GM21515 (cell line): Measurements from ENCODE around the gene PAX6.

Source experiments
- ATAC-seq: cut with Tn5 transposase; IDR thresholded peaks from one replicate; pipeline ENCODE4 v1.9.1; 2021; ENCODE audit not compliant: unreplicated experiment

Gene PAX6

DNA sequence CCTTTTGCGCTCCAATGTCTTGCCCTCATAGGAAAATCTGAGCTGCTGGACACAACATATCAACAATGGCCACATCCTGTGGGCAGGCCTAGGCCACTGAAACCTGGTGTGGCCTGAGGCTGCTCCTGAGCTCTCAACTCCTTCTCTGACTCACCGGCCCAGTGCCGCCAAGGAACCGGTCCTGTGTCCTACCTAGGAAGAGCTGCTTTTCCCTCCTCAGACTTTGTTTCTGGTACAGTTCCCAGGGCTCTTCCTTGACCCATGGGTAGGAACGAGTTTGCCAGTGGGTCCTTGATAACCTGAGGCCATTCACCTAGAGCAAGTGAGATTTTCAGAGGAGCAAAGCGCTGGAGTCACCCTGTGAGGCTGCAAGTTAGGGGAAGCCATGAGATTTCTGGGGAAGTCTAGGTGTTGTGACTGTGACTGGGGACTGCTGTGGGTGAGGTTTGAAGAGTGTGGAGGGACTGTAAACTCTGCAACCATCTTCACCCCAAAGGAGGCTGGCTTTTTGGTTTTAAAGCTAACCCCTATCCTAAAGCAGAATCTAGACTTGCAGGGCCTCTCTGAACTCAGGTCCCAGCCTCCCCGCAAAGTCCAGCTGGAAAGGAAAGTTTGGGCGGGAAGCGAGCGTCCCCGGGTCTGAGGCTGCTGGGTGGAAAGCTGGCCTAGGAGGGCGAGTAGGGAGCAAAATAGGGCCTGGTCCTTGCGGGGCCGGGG lies 12.0 kb upstream of the PAX6 start:
- no peak for ATAC-seq

DNA sequence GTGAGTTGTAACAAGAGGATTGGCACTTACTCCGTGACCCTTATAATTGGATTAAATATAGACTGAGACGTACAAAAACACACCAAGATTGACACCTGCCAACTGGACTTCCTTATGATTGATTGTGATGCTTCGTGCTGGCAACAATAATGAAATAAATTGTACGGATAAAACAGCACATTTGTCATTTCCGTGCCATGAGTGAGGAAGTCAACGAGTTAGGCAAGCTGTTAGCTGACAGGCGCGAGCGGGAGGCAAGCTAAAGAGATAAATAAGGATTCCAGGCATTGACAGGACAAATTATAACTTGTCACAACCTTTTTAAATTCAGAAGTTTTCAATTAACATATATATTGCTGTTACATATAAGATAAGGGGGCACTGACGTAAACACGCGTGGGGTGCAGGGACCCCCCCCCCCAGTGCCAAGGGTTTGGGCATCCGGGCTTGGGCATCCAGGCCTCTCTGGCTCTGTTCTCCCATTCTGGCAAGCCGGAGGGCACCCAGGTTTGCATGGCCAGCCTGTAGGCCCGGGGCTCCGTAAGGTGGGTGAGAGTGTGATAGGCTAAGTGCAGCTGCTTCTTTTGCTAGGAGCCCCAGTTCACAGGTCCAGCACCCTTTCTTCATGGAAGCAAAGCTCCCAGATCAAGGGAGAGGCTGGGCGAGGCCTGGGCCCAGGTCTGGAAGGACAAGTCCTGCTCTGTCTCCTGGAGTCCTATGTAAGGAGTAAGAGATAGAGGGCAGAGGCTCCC lies 11.2 kb upstream of the PAX6 start:
- ATAC-seq = no peak

DNA sequence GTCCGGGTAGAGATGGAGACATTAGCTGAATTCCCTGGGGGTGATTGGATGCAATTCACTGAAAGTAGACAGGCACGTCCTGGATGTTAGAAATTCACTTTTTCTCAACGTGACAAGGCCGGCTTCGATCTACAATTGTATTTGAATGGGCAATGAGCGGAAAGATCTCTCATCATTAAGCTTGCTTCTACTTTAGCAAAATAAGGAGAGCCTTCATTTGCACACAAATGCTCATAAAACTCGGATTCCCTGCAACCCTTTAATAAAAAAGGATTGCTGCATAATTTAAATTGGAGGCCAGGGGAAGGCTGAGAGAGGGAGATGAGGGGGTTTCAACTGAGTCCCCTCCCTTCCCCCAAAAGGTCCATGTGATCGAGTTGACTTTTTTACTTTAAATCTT lies 10.6 kb upstream of the PAX6 start:
- no peak for ATAC-seq

DNA sequence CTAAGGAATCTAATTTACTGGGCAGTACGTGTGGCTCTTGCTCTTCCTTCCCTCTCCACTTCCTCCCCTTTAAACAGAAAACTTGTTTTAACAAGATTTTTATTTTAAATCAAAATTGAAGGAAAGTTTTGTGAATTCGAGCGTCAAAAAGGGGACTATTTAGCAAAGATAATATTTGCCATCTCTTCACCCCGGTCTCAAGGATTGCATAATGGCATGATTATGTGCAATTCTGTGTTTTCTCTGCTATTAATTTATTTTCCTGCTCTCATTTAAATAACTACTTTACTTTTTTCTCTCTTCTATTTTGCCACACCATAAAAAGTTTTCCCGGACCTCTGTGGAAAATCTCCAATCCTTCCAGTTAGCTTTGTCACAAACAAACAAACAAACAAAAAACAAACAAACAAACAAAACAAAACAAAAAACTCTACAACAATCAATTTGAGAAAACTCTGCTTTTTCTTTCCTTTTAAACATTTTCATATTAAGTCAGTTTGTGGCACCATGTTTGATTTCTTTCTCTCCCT lies 10.2 kb upstream of the PAX6 start:
- ATAC-seq = no peak

DNA sequence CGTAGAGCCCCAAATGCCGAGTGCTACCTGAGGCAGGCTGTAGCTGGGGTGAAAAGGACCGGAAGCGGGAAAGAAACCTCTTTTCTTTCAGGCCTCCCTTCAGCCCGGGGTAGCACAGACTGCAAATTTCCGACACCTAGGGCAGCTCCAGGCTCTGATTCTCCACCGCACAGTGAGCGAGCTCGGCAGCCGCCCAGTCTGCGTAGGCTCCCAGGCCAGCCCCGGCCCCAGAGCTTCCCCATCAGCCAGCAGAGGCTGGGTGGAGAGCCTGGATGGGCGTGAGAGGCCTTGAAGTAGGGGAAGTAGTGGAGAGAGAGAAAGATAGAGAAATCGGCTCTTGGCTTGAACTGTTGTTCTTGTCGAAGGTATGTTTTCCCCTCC lies 9.3 kb upstream of the PAX6 start:
- ATAC-seq = no peak

DNA sequence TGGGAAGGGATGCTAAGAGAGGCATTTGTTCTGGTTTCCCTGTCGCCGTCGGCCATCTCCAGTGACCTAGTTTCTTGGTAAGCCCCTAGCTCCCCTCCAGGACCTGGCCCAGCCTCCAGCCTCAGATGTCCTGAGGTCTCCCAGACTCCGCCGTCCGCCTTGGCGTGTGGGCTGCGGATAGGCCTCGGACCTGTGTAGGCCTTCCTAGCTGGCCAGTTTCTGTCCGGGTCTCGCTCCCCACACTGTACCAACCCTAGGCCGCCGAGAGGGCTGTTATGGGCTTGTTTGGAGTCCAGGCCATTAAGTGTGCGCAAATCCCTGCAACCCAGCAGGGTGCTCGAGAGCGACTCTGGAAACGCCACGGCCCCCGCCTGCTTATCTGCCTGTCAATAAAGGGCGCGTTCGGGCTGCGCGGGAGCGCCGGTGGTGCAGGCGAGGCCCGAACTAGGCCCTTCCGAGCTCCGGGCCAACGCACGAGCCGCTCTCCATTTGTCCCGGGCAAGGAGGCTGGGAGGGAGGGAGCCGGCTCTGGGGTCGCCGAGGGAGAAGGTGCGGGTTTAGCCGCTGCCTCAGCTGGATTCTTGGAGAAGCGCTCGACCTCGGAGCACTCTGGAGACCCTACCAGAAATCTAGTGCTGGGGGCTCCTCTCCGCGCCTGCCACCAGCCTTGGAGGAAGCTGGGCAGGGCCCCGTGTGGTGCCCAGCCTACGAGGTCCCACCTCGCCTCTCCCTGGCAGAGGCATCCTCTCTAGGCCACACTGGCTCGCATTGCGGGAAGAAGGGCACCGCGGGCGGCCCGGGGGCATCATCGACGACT lies 8.7 kb upstream of the PAX6 start:
- no peak for ATAC-seq

DNA sequence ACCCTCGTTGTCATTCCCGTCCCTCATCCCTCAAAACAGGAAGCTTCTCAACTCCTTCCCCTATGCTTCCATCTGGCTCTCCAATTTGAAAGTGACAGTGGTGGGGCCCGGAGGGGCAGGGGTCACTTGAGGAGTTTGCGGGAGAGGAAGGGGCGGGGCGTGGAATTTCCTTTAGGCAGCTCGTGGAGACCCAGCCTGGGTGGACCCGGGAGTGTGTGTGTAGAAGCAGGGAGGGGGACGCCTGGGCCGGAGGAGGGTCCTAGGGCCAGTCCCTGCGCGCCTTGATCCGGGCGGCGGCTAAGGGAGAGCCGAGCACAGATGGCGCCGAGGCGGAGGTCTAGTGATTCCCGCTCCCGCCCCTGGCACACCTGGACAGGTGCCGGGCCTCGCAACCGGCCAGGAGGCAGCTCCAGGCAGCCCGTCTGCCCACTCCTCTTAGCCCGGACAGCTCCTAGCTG lies 7.8 kb upstream of the PAX6 start:
- no peak for ATAC-seq

DNA sequence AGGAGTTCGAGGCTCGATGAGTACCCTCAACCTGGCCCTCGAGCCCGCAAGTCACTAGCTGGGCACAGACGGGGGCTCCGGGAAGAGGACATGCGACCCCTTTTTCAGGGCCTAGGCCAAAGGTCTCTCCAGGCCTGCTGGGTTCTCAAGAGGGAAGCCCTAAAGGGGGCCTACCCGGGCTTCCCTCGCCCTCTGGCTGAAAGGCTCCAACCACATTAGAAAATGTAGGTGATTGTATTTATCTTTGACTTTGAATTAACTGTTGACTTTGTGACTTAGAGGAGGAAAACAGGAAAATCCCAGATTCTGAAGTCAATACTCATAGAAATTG lies 7.3 kb upstream of the PAX6 start:
- ATAC-seq = no peak

DNA sequence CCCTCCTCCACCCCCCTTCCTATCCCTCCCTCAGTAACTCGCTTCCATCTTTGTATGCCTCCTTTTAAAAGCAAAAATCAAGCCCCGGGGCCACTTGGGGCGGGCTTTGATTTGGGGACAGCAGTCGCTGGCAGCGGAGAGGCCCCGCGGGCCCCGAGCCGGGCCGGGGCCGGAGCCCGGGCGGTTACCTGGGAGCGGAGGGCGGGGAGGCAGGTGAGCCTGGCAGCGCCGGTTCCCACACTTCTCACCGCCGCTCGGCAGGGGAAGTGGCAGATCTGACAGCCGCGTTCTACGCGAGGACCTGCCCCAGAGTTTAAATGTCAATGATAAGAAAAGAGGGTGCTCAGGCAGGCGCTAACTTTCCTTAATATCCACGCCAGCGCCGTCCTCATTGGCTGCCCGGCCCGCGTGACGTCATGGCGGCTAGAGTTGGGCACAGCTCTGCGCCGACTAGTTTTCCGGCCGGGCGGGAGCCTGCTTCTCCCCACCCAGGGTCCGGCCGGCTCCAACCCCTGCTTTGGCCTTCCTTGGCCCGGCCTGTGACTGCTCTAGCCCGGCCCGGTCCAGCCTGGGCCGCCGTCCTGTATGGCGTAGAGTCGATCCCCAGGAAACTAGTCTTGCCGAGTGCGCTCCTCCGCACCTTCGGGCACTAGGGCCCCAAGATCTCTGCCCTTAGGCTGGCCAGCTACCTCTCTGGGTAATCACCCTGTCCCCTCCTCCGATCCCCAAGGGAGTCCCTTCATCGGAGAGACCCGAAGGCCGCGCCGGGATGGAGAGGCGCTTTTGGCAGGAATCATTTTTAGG lies 6.7 kb upstream of the PAX6 start:
- no peak for ATAC-seq

DNA sequence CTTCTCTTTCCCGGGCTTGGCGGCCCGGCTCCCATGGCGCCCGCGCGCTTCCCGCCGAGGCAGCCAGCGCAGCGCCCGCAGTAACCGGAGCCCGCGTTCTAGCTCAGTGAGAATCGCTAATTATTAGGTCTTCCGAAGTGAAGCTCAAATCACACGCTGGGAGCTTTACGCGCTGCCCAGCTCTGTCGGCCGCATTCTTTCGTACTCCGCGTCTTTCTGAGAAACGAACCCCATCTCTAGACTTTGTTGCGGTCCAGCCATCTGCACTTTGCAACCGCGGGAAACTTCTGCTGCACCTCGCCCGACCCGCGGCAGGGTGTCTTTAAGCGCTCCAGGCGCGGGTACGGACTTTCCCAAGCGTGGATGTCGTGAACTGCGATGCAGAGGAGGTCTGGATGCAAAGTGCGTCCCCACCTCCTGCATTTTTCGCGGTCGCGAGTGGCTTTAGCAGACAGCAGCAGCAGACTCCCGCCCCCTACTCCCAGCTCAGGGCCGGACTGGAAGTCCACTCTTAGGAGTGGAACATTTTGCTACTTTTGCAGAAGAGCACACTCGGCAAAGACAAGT lies 6.0 kb upstream of the PAX6 start:
- no peak for ATAC-seq

DNA sequence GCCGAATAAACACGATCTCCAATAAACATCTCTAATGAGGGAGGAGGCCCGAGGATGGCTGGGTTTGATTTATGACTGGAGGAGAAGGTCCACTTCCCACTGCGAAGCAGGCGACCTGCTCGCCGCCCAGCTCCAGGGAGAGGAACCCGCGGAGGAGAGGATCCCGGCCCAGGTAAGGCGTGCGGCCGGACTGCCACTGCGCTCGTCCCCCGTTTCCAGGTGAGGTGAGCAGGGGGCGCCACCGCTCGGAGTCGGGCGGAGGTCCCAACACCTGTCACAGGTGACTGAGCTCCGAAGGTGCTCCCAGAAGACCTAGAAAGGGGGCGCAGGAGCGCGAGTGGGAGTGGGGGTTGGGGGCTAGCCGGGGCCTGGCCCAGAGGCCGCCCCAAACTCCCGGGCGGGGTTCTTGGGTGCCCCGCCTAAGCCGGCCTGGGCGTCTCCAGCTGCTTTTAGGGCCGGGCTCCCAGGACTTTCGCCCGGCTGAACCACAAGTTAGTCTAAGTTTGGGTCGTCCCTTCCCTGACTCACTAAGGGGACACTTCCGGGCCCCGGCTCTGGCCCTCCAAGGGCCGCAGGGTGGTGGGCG lies 5.4 kb upstream of the PAX6 start:
- ATAC-seq = no peak

DNA sequence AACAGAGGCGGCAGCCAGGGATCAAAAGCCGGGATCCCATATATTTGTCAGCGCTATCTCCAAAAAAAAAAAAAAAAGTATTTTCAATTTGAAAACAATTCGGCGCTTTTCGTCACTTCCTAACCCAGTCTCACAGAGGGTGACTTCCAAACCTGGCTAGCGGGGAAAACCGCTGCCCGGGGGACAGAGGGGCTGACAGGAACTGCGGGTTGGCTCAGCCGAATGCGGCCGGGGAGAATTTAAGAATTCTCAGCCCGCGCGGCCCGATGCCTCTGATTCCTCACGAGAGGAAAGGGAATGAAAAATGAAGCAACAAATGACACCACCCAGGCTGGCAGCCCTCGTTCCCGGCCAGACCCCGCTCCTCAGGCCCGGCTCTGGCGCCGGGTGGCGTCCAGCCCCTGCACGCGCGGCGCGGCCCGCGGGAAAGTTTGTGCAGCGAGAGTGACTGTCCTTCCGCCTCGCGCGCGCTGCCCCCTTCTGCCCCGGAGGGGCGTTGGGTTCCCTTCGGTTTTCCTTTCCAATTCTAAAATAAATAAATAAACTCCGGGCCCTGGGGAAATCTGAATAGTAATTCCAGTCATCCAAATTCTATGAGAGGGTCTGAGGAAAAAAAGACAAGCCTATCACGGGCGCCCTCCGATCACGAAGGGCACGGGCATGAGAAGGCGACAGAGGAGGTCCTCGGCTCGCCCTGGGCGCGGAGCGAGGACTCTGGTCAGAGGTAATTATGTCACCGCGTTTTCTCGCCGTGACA lies 4.8 kb upstream of the PAX6 start:
- no peak for ATAC-seq

DNA sequence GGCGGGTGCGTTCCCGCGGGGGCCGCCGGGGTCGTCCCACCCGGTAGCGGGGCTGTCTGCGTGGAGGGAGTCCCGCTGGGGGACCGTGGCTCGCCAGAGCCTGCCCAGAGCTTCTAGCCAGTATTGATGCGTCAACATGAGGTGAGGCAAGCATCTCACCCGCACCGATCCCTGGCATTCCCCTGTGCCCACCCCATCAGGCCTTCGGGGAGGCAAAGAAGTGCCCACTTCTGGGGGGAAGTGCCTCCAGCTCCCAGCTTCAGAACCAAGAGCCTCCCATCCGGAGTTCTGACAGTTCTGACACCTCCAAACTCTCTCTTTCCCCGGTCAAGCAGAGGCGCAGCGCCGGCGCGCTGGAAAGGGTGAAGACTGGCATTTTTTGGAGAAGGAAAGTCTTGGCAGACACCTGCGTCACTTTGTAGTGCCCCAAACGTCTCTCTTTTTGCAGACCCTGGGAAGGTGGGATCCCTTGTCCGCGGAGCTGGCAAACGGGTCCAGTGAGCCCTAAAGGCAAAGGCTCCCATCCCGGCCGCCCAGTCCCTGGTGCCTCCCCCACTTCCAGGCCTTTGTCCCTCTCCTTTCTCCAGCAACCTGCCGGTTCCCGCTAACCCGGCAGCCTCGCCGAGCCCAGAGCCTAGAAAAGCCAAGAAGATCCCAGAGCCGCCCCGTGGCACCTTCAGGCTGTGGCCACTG lies 3.2 kb upstream of the PAX6 start:
- ATAC-seq = no peak

DNA sequence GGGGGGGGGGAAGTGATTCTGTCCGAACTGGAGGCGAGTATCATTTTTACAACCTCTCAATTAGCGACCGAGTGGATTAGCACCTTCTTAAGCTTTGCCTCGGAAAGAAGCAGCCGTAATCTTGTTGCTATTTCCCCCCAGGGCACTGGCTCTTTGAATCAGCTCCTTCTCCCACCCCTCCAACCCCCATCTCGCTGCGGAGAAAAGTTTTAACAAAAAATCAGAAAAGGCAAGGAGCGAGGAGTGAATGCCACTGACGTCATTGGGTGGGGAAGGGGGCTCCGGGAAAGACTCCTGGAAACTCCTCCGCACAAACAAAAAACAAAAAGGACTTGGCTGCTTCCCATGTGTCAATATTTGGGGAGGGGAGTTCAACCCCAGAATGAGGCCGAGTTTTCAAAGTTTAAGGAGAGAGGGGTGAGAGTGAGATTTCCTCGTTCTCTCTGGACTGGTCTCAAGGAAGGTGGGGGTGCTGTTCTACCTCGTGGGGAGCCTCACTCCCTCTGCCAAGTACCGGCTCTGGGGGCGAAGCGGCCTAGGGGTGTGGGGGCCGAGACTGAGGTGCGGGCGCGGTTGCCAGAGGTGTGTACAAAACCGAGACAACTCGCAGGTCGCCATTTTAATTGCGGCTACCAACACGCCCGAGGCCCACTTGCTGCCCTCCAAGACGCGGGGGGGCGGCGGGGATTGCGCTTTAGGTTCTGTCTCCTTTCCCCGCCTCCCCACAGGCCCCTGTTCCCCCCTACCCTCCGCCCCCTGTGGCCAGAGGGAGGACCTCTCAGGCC lies 2.5 kb upstream of the PAX6 start:
- no peak for ATAC-seq

DNA sequence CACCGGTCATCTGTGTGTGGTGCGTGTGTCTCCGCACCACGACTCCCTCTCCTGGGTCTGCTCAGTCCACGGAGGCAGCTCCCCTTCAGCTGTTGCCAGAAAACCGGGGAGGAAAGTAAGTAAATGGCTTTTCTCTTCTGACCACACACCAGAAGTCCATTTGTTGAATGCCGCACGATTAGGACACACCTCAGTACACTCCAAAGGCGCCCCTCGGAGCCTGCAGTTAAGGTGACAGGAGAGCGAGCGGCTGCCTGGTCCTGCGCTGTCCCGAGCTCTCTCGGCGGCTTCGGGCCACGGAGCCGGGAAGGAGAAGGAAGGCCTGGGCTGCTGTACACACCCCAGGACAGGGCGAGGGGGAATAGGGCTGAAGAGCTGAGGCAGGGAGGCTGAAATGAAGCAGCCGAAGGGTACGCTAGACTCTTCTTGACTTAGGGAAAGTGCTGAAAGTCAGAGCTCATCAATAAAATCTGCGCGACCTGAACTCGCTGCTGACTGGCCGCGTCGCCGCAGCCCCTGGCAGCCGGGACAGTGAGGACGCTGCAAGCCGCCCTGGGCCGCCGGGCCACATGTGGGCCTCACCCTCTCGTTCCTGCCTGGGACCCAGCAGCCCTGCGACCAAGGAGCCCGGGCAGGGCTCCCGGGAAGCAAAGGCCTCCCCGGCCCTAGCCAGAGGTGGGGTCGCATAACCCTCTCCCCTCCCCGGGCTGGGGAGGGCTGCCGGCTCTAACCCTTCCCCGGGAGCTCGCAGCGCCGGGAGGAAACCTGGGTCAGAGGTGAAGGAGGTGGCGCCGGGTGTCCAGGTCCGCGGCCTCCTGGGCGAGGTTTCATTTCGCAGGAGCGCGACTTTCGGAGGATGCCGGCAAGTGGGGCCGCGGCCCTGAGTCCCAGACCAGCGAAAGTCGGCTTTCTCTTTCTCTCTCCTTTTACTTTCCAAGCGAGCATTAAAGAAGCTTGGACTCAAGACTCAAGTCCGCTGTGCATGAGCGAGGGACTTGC lies 1.6 kb upstream of the PAX6 start:
- no peak for ATAC-seq

DNA sequence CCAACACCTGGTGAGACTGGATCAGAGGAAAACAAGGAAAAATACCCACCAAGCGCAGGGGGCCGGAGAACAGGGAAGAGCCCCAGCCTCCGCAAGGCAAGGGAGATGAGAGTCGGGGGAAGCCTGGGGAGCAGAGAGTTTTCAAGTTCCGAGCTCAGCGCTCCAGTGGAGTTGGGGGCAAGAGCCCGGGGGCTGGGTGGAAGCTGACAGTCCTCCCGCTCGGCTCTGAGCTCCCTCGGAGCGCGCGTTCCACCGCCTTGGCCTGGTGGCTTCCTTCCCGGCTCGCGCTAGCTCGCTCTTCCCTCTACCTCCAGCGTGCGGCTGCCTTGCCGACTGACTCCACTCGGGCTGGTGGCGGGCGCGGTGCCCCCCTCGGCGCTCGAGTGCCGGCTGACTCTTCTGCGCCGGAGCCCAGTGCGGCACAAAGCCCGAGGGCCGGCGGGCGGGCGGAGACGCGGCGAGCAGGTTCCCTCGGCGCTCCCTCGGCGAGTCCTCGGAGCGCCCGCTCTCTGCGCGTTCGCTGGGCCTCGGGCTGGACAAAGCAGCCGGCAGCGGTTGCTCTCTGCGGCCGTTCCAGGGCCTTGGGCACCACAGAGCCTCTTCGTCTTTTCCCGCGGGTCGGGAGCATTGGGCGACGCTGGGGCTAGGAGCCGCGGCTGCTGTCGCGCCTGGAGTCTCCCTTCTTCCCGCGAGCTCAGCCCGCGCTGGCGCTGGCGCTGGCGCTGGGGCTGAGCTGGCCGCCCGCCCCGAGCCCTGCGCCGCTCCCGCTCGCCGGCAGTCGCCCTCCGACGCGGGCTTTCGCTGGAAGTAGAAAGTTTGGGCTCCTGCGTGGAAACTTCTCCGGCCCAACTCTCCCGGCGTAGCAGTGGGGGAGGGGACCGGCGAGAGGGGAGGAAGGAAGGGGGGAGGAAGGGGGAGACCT lies 1.0 kb downstream of the PAX6 start:
- no peak for ATAC-seq
